DMS114 treated with DMSO at 0.1 percent for 48 hours (cell line): ENCODE results near the gene ERVK3-1.
"Not testable (repeated sequence)": the region's sequence is repeated elsewhere in the genome, so short reads cannot be mapped to it uniquely, and the experiment has no call there.

Experiments
- DNase-seq: peaks from one replicate; lab custom pipeline; 2025; ENCODE audit not compliant: unreplicated experiment; lab: John Stamatoyannopoulos, UW

Gene ERVK3-1

GRCh38 chr19:58305065-58305931 is at the start of gene ERVK3-1:
TSS of gene ERVK3-1 (plus strand) at chr19:58305377. CDS start at chr19:58312169, 6,792 bp downstream.
- peak; percentile 97 for DNase-seq

GRCh38 chr19:58258259-58258658 is 46.9 kb upstream of the ERVK3-1 start:
- not testable (repeated sequence) for DNase-seq

- no peak for DNase-seq
Observed at GRCh38 chr19:58261600-58261967, 43.6 kb upstream of the ERVK3-1 start.

- no peak for DNase-seq
Observed at GRCh38 chr19:58261968-58262921, 42.9 kb upstream of the ERVK3-1 start.

GRCh38 chr19:58262922-58263296 is 42.3 kb upstream of the ERVK3-1 start:
- DNase-seq = no peak

GRCh38 chr19:58265100-58265499 is 40.1 kb upstream of the ERVK3-1 start:
- DNase-seq = no peak

GRCh38 chr19:58268344-58268743 is 36.8 kb upstream of the ERVK3-1 start:
- DNase-seq = no peak

- DNase-seq = no peak
Observed at GRCh38 chr19:58274771-58275201, 30.4 kb upstream of the ERVK3-1 start.

- no peak for DNase-seq
Observed at GRCh38 chr19:58275564-58275963, 29.6 kb upstream of the ERVK3-1 start.

- no peak for DNase-seq
Observed at GRCh38 chr19:58277197-58277596, 28.0 kb upstream of the ERVK3-1 start.

- DNase-seq = no peak
Observed at GRCh38 chr19:58277748-58278540, 27.2 kb upstream of the ERVK3-1 start.

- DNase-seq = peak; percentile 95
Observed at GRCh38 chr19:58278541-58279041, 26.6 kb upstream of the ERVK3-1 start, which contains the start of gene ZNF8. TSS of gene ZNF8 (plus strand) at chr19:58278955. CDS start at chr19:58279082, 127 bp downstream.

- DNase-seq = peak; percentile 53
Observed at GRCh38 chr19:58279042-58279924, 25.9 kb upstream of the ERVK3-1 start.

- DNase-seq = no peak
Observed at GRCh38 chr19:58279925-58280316, 25.3 kb upstream of the ERVK3-1 start.

- no peak for DNase-seq
Observed at GRCh38 chr19:58284199-58284598, 21.0 kb upstream of the ERVK3-1 start.

- no peak for DNase-seq
Observed at GRCh38 chr19:58291943-58292342, 13.2 kb upstream of the ERVK3-1 start.

GRCh38 chr19:58294743-58295374 is 10.3 kb upstream of the ERVK3-1 start:
- DNase-seq = no peak

- DNase-seq = no peak
Observed at GRCh38 chr19:58296104-58296503, 9.1 kb upstream of the ERVK3-1 start.

- DNase-seq = no peak
Observed at GRCh38 chr19:58300620-58301019, 4.6 kb upstream of the ERVK3-1 start.
